Erythroblast (primary cell): Measurements from ENCODE around the gene BCL2A1.

ENCODE experiments used
- GATA1 ChIP-seq: IDR thresholded peaks from 2 replicates; pipeline ENCODE4 v1.6.1; 2011; ENCODE audit warnings: low read depth, mild to moderate bottlenecking, control low read depth, low read length, moderate library complexity
- POLR2A ChIP-seq: IDR thresholded peaks from 2 replicates; pipeline ENCODE4 v1.6.1; 2011; ENCODE audit warnings: mild to moderate bottlenecking, low read length

DNA sequence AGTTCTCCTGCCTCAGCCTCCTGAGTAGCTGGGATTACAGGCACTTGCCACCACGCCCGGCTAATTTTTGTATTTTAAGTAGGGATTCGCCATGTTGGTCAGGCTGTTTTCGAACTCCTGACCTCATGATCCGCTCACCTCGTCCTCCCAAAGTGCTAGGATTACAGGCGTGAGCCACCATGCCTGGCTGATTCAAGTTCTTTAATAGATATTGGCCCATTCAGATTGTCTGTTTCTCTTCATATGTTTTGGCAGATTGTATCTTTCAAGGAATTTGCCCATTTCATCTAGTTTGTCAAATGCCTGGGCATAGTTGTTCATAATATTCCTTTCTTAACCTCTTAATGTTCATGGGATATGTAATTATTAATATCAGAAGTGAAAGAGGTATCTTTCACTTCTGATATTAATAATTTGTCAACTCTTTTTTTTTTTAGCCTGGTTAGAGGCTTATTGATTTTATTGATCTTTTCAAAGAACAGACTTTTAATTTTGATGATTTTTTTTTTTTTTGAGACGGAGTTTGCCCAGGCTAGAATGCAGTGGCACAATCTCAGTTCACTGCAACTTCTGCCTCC lies 48.3 kb upstream of the BCL2A1 start:
- TF ChIP-seq POLR2A (no peak), GATA1 (no peak)
